Trophoblast cell (in vitro differentiated cells and primary cell): ENCODE data around the gene PLCD1.

Source experiments
- DNase-seq, 2 donors: peaks; one replicate each; pipeline ENCODE4 v3.0.0-alpha.2; 2016
- H2AFZ ChIP-seq: 2 replicates; pipeline ENCODE4 v1.6.1; 2013; ENCODE audit warnings: low read length, moderate library complexity, mild to moderate bottlenecking; ENCODE audit not compliant: insufficient read depth, poor library complexity
- H2AK5ac ChIP-seq: 2 replicates; pipeline ENCODE4 v1.6.1; 2013; ENCODE audit warnings: mild to moderate bottlenecking, low read length
- H2BK120ac ChIP-seq: 2 replicates; pipeline ENCODE4 v1.6.1; 2013; ENCODE audit warnings: low read length, mild to moderate bottlenecking, moderate library complexity; ENCODE audit not compliant: insufficient read depth, poor library complexity
- H2BK12ac ChIP-seq: 2 replicates; pipeline ENCODE4 v1.6.1; 2013; ENCODE audit warnings: mild to moderate bottlenecking, low read length, moderate library complexity
- H2BK5ac ChIP-seq: 2 replicates; pipeline ENCODE4 v1.6.1; 2013; ENCODE audit warnings: low read length, low read depth, moderate library complexity, mild to moderate bottlenecking; ENCODE audit not compliant: poor library complexity
- H3K14ac ChIP-seq: 2 replicates; pipeline ENCODE4 v1.6.1; 2013; ENCODE audit warnings: mild to moderate bottlenecking, low read length
- H3K18ac ChIP-seq: 2 replicates; pipeline ENCODE4 v1.6.1; 2013; ENCODE audit warnings: mild to moderate bottlenecking, low read length
- H3K23ac ChIP-seq: 2 replicates; pipeline ENCODE4 v1.6.1; 2013; ENCODE audit warnings: low read length
- H3K27ac ChIP-seq: 2 replicates; pipeline ENCODE4 v1.5.1; 2013; ENCODE audit warnings: low read depth, mild to moderate bottlenecking, inconsistent platforms, low read length, moderate library complexity
- H3K27me3 ChIP-seq: 2 replicates; pipeline ENCODE4 v1.6.1; 2013; ENCODE audit warnings: inconsistent platforms, mild to moderate bottlenecking, low read length, moderate library complexity; ENCODE audit not compliant: insufficient read depth
- H3K36me3 ChIP-seq, 2 experiments: 1 replicate in 1 of 2; 2 replicates in 1 of 2; pipeline ENCODE4 v1.6.1; 2013; ENCODE audit warnings: low read length in 2 of 2, mild to moderate bottlenecking in 2 of 2, moderate library complexity in 1 of 2; ENCODE audit not compliant: insufficient read depth in 2 of 2, control insufficient read depth in 1 of 2
- H3K4ac ChIP-seq: 2 replicates; pipeline ENCODE4 v1.6.1; 2013; ENCODE audit warnings: low read depth, mild to moderate bottlenecking, low read length, moderate library complexity
- H3K4me1 ChIP-seq, 2 experiments: 1 replicate in 1 of 2; 2 replicates in 1 of 2; pipeline ENCODE4 v1.6.1; 2013; ENCODE audit warnings: low read length in 2 of 2, mild to moderate bottlenecking in 2 of 2, moderate library complexity in 1 of 2; ENCODE audit not compliant: insufficient read depth in 2 of 2, control insufficient read depth in 1 of 2
- H3K4me2 ChIP-seq: 2 replicates; pipeline ENCODE4 v1.6.1; 2013; ENCODE audit warnings: inconsistent platforms, mild to moderate bottlenecking, low read length, moderate library complexity
- H3K4me3 ChIP-seq: 2 replicates; pipeline ENCODE4 v1.5.1; 2013; ENCODE audit warnings: mild to moderate bottlenecking, low read depth, low read length, inconsistent platforms
- H3K79me1 ChIP-seq: one replicate; pipeline ENCODE4 v1.6.1; 2013; ENCODE audit warnings: low read length
- H3K79me2 ChIP-seq: 2 replicates; pipeline ENCODE4 v1.6.1; 2013; ENCODE audit warnings: low read length, mild to moderate bottlenecking; ENCODE audit not compliant: control insufficient read depth, insufficient read depth, poor library complexity
- H3K9ac ChIP-seq: 2 replicates; pipeline ENCODE4 v1.6.1; 2013; ENCODE audit warnings: mild to moderate bottlenecking, low read length
- H3K9me3 ChIP-seq: 2 replicates; pipeline ENCODE4 v1.6.1; 2013; ENCODE audit warnings: low read depth, mild to moderate bottlenecking, control low read depth, inconsistent platforms, low read length; ENCODE audit not compliant: insufficient read depth
- H4K12ac ChIP-seq: 2 replicates; pipeline ENCODE4 v1.6.1; 2013; ENCODE audit warnings: low read depth, mild to moderate bottlenecking, low read length, moderate library complexity
- H4K8ac ChIP-seq: 2 replicates; pipeline ENCODE4 v1.6.1; 2013; ENCODE audit warnings: low read depth, mild to moderate bottlenecking, low read length, moderate library complexity
- H4K91ac ChIP-seq: one replicate; pipeline ENCODE4 v1.6.1; 2013; ENCODE audit warnings: low read depth, mild to moderate bottlenecking, low read length, moderate library complexity
- WGBS: extraction: QIAGEN DNeasy Blood & Tissue Kit; methylation state at CpG from one replicate; pipeline ENCODE4 v1.1.7; 2013; ENCODE audit warnings: missing lambda C conversion rate; ENCODE audit not compliant: insufficient read length, insufficient coverage; ENCODE audit errors: extremely low coverage; 5-methylcytosine and 5-hydroxymethylcytosine counted together

Gene PLCD1

GRCh38 chr3:37970802-37971201 is 58.6 kb downstream of the PLCD1 start:
- H2BK12ac ChIP-seq: no peak overlapping the region
- H2BK120ac ChIP-seq: no peak overlapping the region
- no peak overlapping the region for H2BK5ac ChIP-seq
- no peak overlapping the region for H3K18ac ChIP-seq
- peaks cover 0 to 2% of the 10 kb centered on the region in 2 experiments for H3K4me1 ChIP-seq
- no peak overlapping the region for H2AFZ ChIP-seq
- H3K9me3 ChIP-seq: peaks cover 3% of the 10 kb centered on the region
- WGBS: no CpG with 5 or more reads among the region's 5 CpGs
- no peak overlapping the region for H3K23ac ChIP-seq
- peaks cover 14 to 16% of the 10 kb centered on the region in 2 experiments for H3K36me3 ChIP-seq
- no peak overlapping the region for H4K8ac ChIP-seq
- H3K4me2 ChIP-seq: no peak overlapping the region
- no peak overlapping the region for H2AK5ac ChIP-seq
- H3K4ac ChIP-seq: no peak overlapping the region
- no peak overlapping the region for H3K4me3 ChIP-seq
- H3K9ac ChIP-seq: no peak overlapping the region
- no peak for DNase-seq
- H3K14ac ChIP-seq: no peak overlapping the region
- H3K27me3 ChIP-seq: no peaks in the 10 kb centered on the region
- no peak overlapping the region for H3K27ac ChIP-seq
- no peaks in the 10 kb centered on the region for H3K79me1 ChIP-seq
- H3K79me2 ChIP-seq: no peaks in the 10 kb centered on the region
- no peak overlapping the region for H4K91ac ChIP-seq
- no peak overlapping the region for H4K12ac ChIP-seq

GRCh38 chr3:37969596-37970100 is 59.8 kb downstream of the PLCD1 start:
- no peak overlapping the region for H3K4ac ChIP-seq
- no peak overlapping the region for H3K23ac ChIP-seq
- H3K27me3 ChIP-seq: no peaks in the 10 kb centered on the region
- no peak overlapping the region for H2BK5ac ChIP-seq
- H2BK120ac ChIP-seq: no peak overlapping the region
- no peak overlapping the region for H3K18ac ChIP-seq
- DNase-seq: no peak
- H3K27ac ChIP-seq: no peak overlapping the region
- no peak overlapping the region for H2AFZ ChIP-seq
- no peak overlapping the region for H3K14ac ChIP-seq
- H3K4me2 ChIP-seq: no peak overlapping the region
- H3K79me2 ChIP-seq: no peaks in the 10 kb centered on the region
- peaks cover 3% of the 10 kb centered on the region for H3K9me3 ChIP-seq
- no peaks in the 10 kb centered on the region for H3K79me1 ChIP-seq
- no peak overlapping the region for H3K9ac ChIP-seq
- WGBS: no CpG with 5 or more reads among the region's 7 CpGs
- H2AK5ac ChIP-seq: no peak overlapping the region
- no peak overlapping the region for H2BK12ac ChIP-seq
- H3K36me3 ChIP-seq: peaks cover 12 to 13% of the 10 kb centered on the region in 2 experiments
- no peak overlapping the region for H3K4me3 ChIP-seq
- H4K91ac ChIP-seq: no peak overlapping the region
- H4K12ac ChIP-seq: no peak overlapping the region
- peaks cover 0 to 2% of the 10 kb centered on the region in 2 experiments for H3K4me1 ChIP-seq
- H4K8ac ChIP-seq: no peak overlapping the region

- Histone ChIP-seq H2BK120ac (no peak overlapping the region), H3K79me1 (no peaks in the 10 kb centered on the region), H2AK5ac (no peak overlapping the region), H2BK12ac (no peak overlapping the region), H3K36me3 (peaks cover 12 to 13% of the 10 kb centered on the region in 2 experiments), H3K9me3 (no peaks in the 10 kb centered on the region), H3K9ac (no peak overlapping the region), H2BK5ac (no peak overlapping the region), H3K27ac (no peak overlapping the region), H3K18ac (no peak overlapping the region), H3K4me1 (peaks cover 0 to 2% of the 10 kb centered on the region in 2 experiments), H2AFZ (no peak overlapping the region), H3K27me3 (no peaks in the 10 kb centered on the region), H3K4ac (no peak overlapping the region), H3K14ac (no peak overlapping the region), H3K79me2 (no peaks in the 10 kb centered on the region), H4K91ac (no peak overlapping the region), H3K4me3 (no peak overlapping the region), H4K8ac (no peak overlapping the region), H3K23ac (no peak overlapping the region), H4K12ac (no peak overlapping the region), H3K4me2 (no peak overlapping the region)
- WGBS: no CpG with 5 or more reads among the region's 15 CpGs
- no peak for DNase-seq
Observed at GRCh38 chr3:37968813-37969595, 60.4 kb downstream of the PLCD1 start.

GRCh38 chr3:37968199-37968598 is 61.2 kb downstream of the PLCD1 start:
- Histone ChIP-seq H3K9ac (no peak overlapping the region), H3K4ac (no peak overlapping the region), H3K27me3 (no peaks in the 10 kb centered on the region), H2AK5ac (no peak overlapping the region), H3K79me1 (no peaks in the 10 kb centered on the region), H4K8ac (no peak overlapping the region), H3K23ac (no peak overlapping the region), H3K14ac (no peak overlapping the region), H3K4me3 (no peak overlapping the region), H2AFZ (no peak overlapping the region), H2BK120ac (no peak overlapping the region), H3K36me3 (peaks cover 12 to 13% of the 10 kb centered on the region in 2 experiments), H2BK12ac (no peak overlapping the region), H3K27ac (no peak overlapping the region), H3K4me1 (no peaks in the 10 kb centered on the region), H3K18ac (no peak overlapping the region), H4K91ac (no peak overlapping the region), H4K12ac (no peak overlapping the region), H2BK5ac (no peak overlapping the region), H3K4me2 (no peak overlapping the region), H3K9me3 (no peaks in the 10 kb centered on the region), H3K79me2 (no peaks in the 10 kb centered on the region)
- WGBS: no CpG with 5 or more reads among the region's 9 CpGs
- DNase-seq: no peak
